Keratinocyte (primary cell): Measurements from ENCODE around the gene NLRC5. TPM values are rescaled to one million over a fixed set of nuclear protein-coding genes. Genes with fewer than 3 reads are reported as not detected.

Experiments
- DNase-seq: peaks from one replicate; pipeline ENCODE4 v3.0.0-alpha.2; 2011; ENCODE audit warnings: low read depth, missing footprints, low spot score
- FAIRE-seq: peaks from 2 replicates; lab custom pipeline; 2011; peaks lifted over from hg19 to GRCh38; lab: Jason Lieb, UNC
- H2AFZ ChIP-seq: 2 replicates; pipeline ENCODE4 v1.6.0; 2012; ENCODE audit warnings: low read length, control low read depth, inconsistent platforms; ENCODE audit not compliant: control insufficient read depth
- H3K27ac ChIP-seq: 2 replicates; pipeline ENCODE4 v1.5.1; 2011; ENCODE audit warnings: low read length; ENCODE audit not compliant: control insufficient read depth, insufficient read depth
- H3K27me3 ChIP-seq: 3 replicates; pipeline ENCODE4 v1.6.0; 2011; ENCODE audit warnings: low read length; ENCODE audit not compliant: control insufficient read depth, insufficient read depth; ENCODE audit errors: extremely low read depth
- H3K36me3 ChIP-seq, 2 experiments: 2 replicates in 1 of 2; 3 replicates in 1 of 2; pipeline ENCODE4 v1.5.1; 2011; ENCODE audit warnings: low read length in 2 of 2, mild to moderate bottlenecking in 1 of 2; ENCODE audit not compliant: control insufficient read depth in 2 of 2, insufficient read depth in 2 of 2; ENCODE audit errors: extremely low read depth in 1 of 2
- H3K4me1 ChIP-seq: 3 replicates; pipeline ENCODE4 v1.5.1; 2011; ENCODE audit warnings: low read length; ENCODE audit not compliant: control insufficient read depth, insufficient read depth; ENCODE audit errors: extremely low read depth
- H3K4me2 ChIP-seq: 3 replicates; pipeline ENCODE4 v1.6.0; 2011; ENCODE audit warnings: low read depth, low read length; ENCODE audit not compliant: control insufficient read depth, insufficient read depth; ENCODE audit errors: extremely low read depth
- H3K4me3 ChIP-seq, 3 experiments: fragments of 200-600 bp in 1 of 3; sonication (generic) in 1 of 3; 2 replicates in 2 of 3; 3 replicates in 1 of 3; pipeline ENCODE4 v1.5.1; 2011 to 2016; ENCODE audit warnings: low read length in 3 of 3, mild to moderate bottlenecking in 3 of 3, control low read depth in 2 of 3, inconsistent platforms in 1 of 3, low read depth in 1 of 3, mixed read lengths in 1 of 3, mixed run types in 1 of 3, moderate library complexity in 1 of 3; ENCODE audit not compliant: control insufficient read depth in 2 of 3, insufficient read depth in 2 of 3; ENCODE audit errors: extremely low read depth in 1 of 3
- H3K79me2 ChIP-seq: 2 replicates; pipeline ENCODE4 v1.6.0; 2012; ENCODE audit warnings: low read length; ENCODE audit not compliant: control insufficient read depth, insufficient read depth
- H3K9ac ChIP-seq: 3 replicates; pipeline ENCODE4 v1.6.0; 2011; ENCODE audit warnings: low read length; ENCODE audit not compliant: control insufficient read depth, insufficient read depth; ENCODE audit errors: extremely low read depth
- H3K9me1 ChIP-seq: 3 replicates; pipeline ENCODE4 v1.6.0; 2011; ENCODE audit warnings: low read length; ENCODE audit not compliant: control insufficient read depth, insufficient read depth; ENCODE audit errors: extremely low read depth
- H3K9me3 ChIP-seq: 2 replicates; pipeline ENCODE4 v1.5.1; 2012; ENCODE audit warnings: low read depth, low read length; ENCODE audit not compliant: control insufficient read depth
- H4K20me1 ChIP-seq: 3 replicates; pipeline ENCODE4 v1.6.0; 2011; ENCODE audit warnings: low read length; ENCODE audit not compliant: control insufficient read depth, insufficient read depth; ENCODE audit errors: extremely low read depth
- EZH2 ChIP-seq: IDR thresholded peaks from one replicate; pipeline ENCODE4 v1.6.1; 2012; ENCODE audit warnings: inconsistent platforms, mild to moderate bottlenecking, low read length, moderate library complexity
- dilution Hi-C: fragments of 300-500 bp; cut with MboI; formaldehyde crosslinking; loops from one replicate; pipeline ENCODE4 v1.7.0; 2020; ENCODE audit warnings: low sequenced_read_pairs; ENCODE audit not compliant: extremely low pct_ligation_motif_present
- polyA plus RNA-seq, 5 experiments: library from polyadenylated mRNA; depleted of rRNA in 3 of 5; stranded (reverse) in 3 of 5; stranded (forward) in 1 of 5; unstranded in 1 of 5; fragments of >200 nt; gene quantifications; 1 replicate in 1 of 5; 2 replicates in 3 of 5; 3 replicates in 1 of 5; pipeline versions ENCODE4 v1.2.1 to v1.2.3, GENCODE V29; 2011 to 2012; ENCODE audit warnings: missing spikeins in 2 of 5, low read depth in 1 of 5, low replicate concordance in 1 of 5
- TF ChIP-seq, protein P1 (sequence below), 3 experiments: IDR thresholded peaks in 1 of 3; conservative IDR thresholded peaks in 1 of 3; optimal IDR thresholded peaks in 1 of 3; 2 replicates in 2 of 3; 3 replicates in 1 of 3; pipeline versions ENCODE3 to v1.5.1; 2011; ENCODE audit warnings: low read length in 3 of 3, mild to moderate bottlenecking in 3 of 3, moderate library complexity in 2 of 3, control low read depth in 1 of 3, inconsistent platforms in 1 of 3; ENCODE audit not compliant: insufficient read depth in 2 of 3; ENCODE audit errors: extremely low read depth in 1 of 3

NLRC5 gene
- polyA plus RNA-seq, 1 donor (not counting 4 experiments of a cell fraction or from before 2014, with no cell fraction given) = 7.8 TPM

DNA sequence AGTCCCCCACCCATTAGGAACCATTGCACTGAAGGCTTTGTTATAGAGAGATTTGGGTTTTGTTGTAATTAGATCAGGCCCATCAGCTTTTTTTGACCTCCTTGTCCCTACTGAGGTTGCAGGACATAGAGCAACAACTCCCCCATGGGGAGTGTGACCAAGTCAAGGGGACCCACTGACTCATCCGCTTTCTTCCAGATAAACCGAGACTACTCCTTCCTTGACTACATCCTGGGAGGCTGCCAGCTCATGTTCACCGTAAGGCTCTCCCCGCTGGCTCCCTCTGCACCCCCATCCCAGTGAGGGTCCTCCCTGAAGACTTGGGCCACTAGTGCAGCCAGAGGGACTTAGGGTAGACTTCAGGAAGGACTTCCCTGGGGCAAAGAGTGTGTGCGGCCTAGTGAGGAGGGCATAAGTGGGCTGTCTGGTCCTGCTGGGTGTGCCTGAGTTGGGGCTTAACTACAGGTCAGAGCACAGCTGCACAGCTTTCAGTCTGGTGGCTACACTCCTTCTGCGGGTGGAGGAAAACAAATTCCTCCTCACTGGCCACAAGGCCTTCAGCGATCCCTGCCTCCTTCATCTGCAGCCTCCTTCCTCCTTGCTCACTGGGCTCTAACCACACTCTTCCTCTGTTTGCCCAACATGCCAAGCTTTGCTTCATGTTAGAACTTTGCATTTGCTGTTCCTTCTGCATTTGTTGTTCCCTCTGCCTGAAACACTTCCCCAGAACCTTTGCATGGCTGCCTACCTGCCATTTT lies 134.0 kb downstream of the NLRC5 start:
- no peak for FAIRE-seq
- H3K4me1 ChIP-seq = no peaks in the 10 kb centered on the region

DNA sequence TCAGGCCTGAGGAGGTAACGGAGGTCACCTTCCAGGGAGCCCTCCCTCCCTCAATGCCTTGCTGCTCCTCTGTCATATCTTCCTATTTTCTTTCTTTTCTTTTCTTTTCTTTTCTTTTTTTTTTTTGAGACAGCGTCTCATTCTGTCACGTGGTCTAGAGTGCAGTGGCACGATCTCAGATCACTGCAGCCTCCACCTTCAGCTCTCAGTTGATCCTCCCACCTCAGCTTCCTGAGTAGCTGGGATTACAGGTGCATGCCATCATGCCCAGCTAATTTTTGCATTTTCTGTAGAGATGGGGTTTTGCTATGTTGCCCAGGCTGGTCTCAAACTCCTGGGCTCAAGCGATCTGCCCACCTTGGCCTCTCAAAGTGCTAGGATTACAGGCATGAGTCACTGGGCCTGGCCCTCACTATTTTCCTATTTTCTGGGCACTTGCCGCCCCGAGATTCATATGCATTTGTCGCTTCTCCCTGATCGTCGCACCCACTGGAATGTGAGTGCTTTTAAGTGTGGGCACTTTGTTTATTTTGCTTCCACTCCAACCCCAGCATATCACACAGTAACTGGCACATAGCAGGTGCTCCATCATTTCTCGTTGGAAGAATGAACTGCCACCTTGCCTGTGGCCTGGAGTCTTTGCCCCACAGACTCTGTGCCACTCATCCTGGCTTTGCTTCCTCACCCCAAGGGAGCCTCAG lies 134.8 kb downstream of the NLRC5 start:
- dilution Hi-C loops = no loop called here

More for the DNA sequence above, 134.0 kb downstream of the NLRC5 start:
- TF ChIP-seq, protein P1, sequence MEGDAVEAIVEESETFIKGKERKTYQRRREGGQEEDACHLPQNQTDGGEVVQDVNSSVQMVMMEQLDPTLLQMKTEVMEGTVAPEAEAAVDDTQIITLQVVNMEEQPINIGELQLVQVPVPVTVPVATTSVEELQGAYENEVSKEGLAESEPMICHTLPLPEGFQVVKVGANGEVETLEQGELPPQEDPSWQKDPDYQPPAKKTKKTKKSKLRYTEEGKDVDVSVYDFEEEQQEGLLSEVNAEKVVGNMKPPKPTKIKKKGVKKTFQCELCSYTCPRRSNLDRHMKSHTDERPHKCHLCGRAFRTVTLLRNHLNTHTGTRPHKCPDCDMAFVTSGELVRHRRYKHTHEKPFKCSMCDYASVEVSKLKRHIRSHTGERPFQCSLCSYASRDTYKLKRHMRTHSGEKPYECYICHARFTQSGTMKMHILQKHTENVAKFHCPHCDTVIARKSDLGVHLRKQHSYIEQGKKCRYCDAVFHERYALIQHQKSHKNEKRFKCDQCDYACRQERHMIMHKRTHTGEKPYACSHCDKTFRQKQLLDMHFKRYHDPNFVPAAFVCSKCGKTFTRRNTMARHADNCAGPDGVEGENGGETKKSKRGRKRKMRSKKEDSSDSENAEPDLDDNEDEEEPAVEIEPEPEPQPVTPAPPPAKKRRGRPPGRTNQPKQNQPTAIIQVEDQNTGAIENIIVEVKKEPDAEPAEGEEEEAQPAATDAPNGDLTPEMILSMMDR (optimal IDR thresholded peaks at IDR 0.05 in 1 of 3, IDR thresholded peaks at IDR 0.05 in 1 of 3, conservative IDR thresholded peaks at IDR 0.05 in 1 of 3; ENCODE audit: extremely low read depth in 1 of 3, insufficient read depth in 2 of 3, low read length in 3 of 3) = no peak
- Histone ChIP-seq H3K9ac (no peak overlapping the region), H3K27ac (no peak overlapping the region), H3K79me2 (no peaks in the 10 kb centered on the region), H3K9me3 (no peaks in the 10 kb centered on the region), H3K4me3 (no peak overlapping the region), H4K20me1 (no peaks in the 10 kb centered on the region), H2AFZ (no peak overlapping the region), H3K9me1 (no peaks in the 10 kb centered on the region), H3K4me2 (no peak overlapping the region), H3K27me3 (no peaks in the 10 kb centered on the region), H3K36me3 (peaks cover 0 to 6% of the 10 kb centered on the region in 2 experiments)
- dilution Hi-C loops = no loop called here
- no peak for DNase-seq

More for the DNA sequence above, 134.8 kb downstream of the NLRC5 start:
- Histone ChIP-seq H3K27ac (no peak overlapping the region), H3K36me3 (peaks cover 0 to 6% of the 10 kb centered on the region in 2 experiments), H4K20me1 (no peaks in the 10 kb centered on the region), H3K4me2 (no peak overlapping the region), H3K27me3 (no peaks in the 10 kb centered on the region), H3K9me1 (no peaks in the 10 kb centered on the region), H3K4me1 (no peaks in the 10 kb centered on the region), H3K9ac (no peak overlapping the region), H3K9me3 (no peaks in the 10 kb centered on the region), H3K4me3 (no peak overlapping the region), H3K79me2 (no peaks in the 10 kb centered on the region), H2AFZ (no peak overlapping the region)
- TF ChIP-seq EZH2 = no peak
- TF ChIP-seq, protein P1 (optimal IDR thresholded peaks at IDR 0.05 in 1 of 3, IDR thresholded peaks at IDR 0.05 in 1 of 3, conservative IDR thresholded peaks at IDR 0.05 in 1 of 3; ENCODE audit: extremely low read depth in 1 of 3, insufficient read depth in 2 of 3, low read length in 3 of 3) = no peak
- FAIRE-seq (no peak), DNase-seq (no peak)
